Fibroblast of the conjunctiva (primary cell): ENCODE data around the gene ADAMTS2.
"Not testable (repeated sequence)": the region's sequence is repeated elsewhere in the genome, so short reads cannot be mapped to it uniquely, and the experiment has no call there.

Source experiments
- DNase-seq: peaks from one replicate; pipeline ENCODE4 v3.0.0-alpha.2; 2010; ENCODE audit warnings: low read depth

Gene ADAMTS2

DNA sequence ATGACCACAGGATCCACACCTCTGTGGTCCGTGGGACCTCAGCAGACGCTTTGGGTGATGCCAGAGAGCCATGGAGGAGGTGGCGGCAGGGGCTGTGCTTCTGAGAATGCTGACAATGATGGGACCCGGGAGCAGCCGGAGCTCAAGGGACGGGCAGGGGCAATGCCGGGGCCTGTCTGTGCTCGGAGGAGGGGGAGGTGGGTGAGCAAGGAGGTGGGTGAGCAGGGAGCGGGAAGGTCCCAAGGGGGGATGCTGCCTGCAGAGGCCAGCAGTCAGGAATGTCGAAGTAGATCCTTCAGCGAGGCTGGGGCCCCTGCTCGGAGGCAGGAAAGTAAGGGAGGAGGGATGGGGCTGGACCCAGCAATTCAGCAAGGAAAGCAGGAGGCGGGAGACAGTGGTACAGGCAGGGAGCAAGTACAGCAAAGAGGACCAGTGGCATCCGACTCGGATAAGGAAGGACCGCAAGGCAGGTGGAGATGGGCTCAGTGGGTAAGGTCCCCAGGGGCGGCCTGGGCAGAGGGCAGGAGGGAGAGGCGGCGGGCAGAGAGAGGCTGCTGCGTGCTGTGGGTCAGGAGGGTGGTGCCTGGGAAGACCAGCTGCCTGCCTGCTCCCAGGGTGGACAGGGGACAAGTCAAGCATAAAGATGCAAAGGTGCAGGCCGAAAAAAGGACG lies 49.0 kb downstream of the ADAMTS2 start:
- no peak for DNase-seq

DNA sequence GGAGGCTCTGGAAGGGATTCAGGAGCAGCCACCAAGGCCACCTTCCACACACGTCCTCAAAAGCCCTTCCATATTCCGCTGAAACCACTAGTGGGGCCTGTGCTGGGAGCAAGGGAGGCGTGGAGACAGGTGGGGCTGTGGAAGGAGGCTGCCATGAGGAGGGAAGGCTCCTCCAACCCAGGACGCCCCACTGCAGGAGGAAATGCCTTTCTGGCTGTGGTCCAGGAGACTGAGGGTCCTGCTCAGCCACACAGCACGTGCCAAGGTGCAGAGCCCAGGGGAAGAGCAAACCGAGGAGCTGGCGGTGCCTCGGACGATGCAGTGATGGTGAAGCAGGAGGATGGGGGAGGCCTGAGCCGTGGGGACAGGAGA lies 49.5 kb downstream of the ADAMTS2 start:
- DNase-seq: no peak

- no peak for DNase-seq
Observed at GRCh38 chr5:179294891-179295777, 50.1 kb downstream of the ADAMTS2 start.

- no peak for DNase-seq
Observed at GRCh38 chr5:179294131-179294780, 51.0 kb downstream of the ADAMTS2 start.

GRCh38 chr5:179292681-179293635 lies 52.3 kb downstream of the ADAMTS2 start:
- DNase-seq: no peak

DNA sequence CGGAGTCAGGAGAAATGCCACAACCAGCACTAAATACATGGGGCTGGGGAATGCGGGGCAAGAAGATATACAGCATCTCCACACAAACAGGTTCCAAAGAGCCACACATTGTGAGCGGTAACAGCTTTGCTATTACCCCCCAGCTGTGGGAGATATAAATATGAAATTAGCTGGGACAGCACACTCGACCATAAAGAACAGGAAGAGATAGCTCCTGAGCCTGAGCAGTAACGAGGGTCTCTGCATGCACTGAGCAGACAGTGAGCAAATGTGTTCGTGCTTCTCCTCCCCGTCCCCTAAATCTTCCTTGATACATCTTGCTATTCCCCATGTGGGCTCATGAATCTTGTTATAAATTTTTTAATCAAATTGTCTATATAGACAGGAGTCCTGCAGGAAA lies 53.1 kb downstream of the ADAMTS2 start:
- DNase-seq: no peak

GRCh38 chr5:179290681-179291540 lies 54.4 kb downstream of the ADAMTS2 start:
- no peak for DNase-seq

DNA sequence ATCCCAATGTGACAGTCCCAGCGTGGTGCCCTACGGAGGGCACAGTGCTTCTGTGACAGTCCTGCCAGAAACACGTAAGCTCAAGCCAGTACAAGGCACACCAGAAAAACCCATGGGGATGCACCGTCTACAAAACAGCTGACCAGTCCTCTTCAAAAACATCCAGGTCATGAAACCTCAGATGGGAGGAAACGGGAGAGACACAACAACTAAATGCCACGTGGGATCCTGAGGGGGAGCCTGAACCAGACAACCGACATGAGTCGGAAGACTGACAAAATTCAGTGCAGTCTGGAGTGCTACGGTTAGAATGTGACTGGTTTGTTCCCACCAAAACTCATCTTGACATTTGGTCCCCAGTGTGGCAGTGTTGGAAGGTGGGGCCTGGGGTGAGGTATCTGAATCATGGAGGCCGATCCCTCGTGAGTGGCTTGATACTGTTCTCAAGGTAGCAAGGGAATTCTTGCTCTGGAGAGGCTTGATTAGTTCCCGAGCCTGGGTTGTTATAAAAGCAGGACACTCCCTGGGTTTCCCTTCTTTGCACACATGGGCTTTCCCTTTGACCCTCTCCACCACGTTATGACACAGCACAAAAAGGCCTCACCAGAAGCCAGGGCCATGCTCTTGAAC lies 55.4 kb downstream of the ADAMTS2 start:
- DNase-seq: no peak

DNA sequence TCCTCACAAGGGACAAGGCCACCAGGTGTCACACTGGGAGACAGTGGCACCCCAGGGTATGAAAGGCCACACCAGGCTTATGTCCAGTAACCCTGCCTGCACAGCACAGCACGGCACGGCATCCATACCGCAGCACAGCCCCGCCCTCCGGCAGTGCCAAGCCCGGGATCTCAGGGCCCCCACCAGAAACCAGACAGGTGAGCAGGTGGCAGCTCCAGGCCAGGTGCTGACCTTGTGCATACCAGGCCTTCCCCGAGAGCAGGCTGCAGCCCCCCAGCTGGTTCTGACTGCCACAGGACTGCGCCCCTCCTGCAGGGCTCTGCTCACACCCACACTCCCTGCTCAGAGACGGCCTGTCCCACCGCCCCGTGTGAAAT lies 56.5 kb downstream of the ADAMTS2 start:
- DNase-seq: no peak

GRCh38 chr5:179288101-179288808 lies 57.0 kb downstream of the ADAMTS2 start:
- no peak for DNase-seq

GRCh38 chr5:179287631-179288030 lies 57.6 kb downstream of the ADAMTS2 start:
- no peak for DNase-seq

DNA sequence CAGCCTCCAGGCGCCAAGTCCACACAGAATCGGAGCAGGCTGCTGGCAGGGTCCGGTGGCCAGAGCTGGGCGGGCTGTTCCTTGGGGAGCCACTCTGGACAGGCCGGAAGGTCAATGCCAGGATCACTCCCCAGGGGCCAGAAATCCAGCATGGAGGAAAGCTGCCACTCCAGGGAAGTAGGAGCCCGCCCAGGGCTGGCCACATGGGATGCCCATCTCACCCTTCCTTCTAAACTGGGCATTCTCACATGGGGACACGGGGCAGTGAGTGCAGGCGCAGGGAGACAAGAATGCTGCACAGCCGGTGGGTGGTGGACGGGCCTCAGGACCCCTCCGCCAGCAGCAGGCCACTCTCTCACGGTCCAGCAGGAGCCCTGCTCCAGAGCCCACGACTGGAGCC lies 58.2 kb downstream of the ADAMTS2 start:
- no peak for DNase-seq

- DNase-seq: not testable (repeated sequence)
Observed at GRCh38 chr5:179285776-179286162, 59.5 kb downstream of the ADAMTS2 start.

- no peak for DNase-seq
Observed at GRCh38 chr5:179284751-179285631, 60.3 kb downstream of the ADAMTS2 start.

DNA sequence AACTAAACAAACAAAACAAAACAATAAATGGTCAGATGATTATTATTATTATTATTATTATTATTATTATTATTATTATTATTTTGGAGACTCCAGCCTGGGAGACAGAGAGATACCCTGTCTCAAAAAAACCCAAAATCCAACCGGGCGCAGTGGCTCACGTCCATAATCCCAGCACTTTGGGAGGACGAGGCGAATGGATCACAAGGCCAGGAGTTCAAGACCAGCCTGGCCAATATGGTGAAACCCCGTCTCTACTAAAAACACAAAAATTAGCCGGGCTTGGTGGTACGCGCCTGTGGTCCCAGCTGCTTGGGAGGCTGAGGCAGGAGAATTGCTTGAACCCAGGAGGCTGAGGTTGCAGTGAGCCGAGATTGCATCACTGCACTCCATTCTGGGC lies 61.4 kb downstream of the ADAMTS2 start:
- not testable (repeated sequence) for DNase-seq

- DNase-seq: no peak
Observed at GRCh38 chr5:179281694-179282093, 63.6 kb downstream of the ADAMTS2 start.

GRCh38 chr5:179280095-179280490 lies 65.2 kb downstream of the ADAMTS2 start:
- DNase-seq: no peak

DNA sequence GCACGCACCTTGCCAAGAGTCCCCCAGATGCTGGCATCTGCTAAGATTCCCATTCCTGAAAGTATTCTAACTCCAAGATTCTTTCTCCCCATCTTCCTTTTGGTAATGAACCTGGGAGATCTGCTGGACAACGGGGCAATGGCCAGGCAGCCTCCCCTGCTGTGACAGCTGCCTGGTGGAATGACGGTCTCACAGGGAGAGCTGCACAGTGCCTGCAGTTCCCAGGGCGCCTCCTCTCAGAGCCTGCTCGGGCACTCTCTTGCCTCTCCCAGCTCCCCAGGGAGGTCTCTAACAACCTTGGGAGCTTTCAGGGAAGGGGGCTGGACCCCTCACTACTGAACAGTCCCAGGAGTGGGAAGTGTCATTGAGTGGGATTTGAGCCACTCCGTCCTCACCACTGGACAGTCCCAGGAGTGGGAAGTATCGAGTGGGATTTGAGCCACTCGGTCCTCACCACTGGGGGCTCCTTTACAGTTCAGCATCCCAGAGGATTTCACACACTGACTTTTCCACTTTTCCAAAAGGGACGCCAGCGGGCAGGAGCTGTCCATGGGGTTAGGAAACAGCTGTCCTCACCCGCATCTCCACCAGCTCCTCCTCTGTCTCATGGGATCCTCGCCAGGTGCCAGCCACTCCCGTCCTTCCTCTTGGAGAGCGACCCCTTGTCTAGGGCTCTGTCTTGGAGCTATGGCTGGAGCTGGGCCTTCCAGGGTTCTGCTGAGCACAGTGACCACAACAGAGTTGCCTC lies 65.7 kb downstream of the ADAMTS2 start:
- no peak for DNase-seq
